WTC11 (cell line): Measurements from ENCODE around the gene DCST2. TPM values are rescaled to one million over a fixed set of nuclear protein-coding genes. Genes with fewer than 3 reads are reported as not detected.

Experiments used
- ATAC-seq: fragments of 200-7000 bp; cut with Tn5 transposase; 2 replicates; pipeline ENCODE4 v1.10.0; 2021; ENCODE audit warnings: mild to moderate bottlenecking, moderate library complexity
- CTCF ChIA-PET: fragments of 300-600 bp; sonication (Branson Sonifier 250); formaldehyde crosslinking; loops from one replicate; lab custom pipeline; 2021; ENCODE audit warnings: antibody characterized with exemption; lab: Charles Lee
- POLR2A ChIA-PET: fragments of 350-600 bp; sonication (Branson Sonifier 250); formaldehyde crosslinking; loops from one replicate; lab custom pipeline; 2021; ENCODE audit warnings: antibody characterized with exemption; lab: Charles Lee
- DNase-seq: peaks from one replicate; pipeline ENCODE4 v3.0.0; 2021; ENCODE audit warnings: low spot score
- H3K27ac Mint-ChIP-seq: 2 replicates; pipeline ENCODE4 v1.8.0; 2021; ENCODE audit warnings: mixed read lengths
- H3K27me3 Mint-ChIP-seq: 2 replicates; pipeline ENCODE4 v1.8.0; 2021; ENCODE audit warnings: low read depth, mild to moderate bottlenecking, moderate library complexity, mixed read lengths
- H3K36me3 Mint-ChIP-seq: 2 replicates; pipeline ENCODE4 v1.8.0; 2021; ENCODE audit warnings: mixed read lengths
- H3K4me1 Mint-ChIP-seq: 2 replicates; pipeline ENCODE4 v1.8.0; 2022; ENCODE audit warnings: mixed read lengths
- H3K4me3 Mint-ChIP-seq: 2 replicates; pipeline ENCODE4 v1.8.0; 2021; ENCODE audit warnings: mild to moderate bottlenecking, moderate library complexity, mixed read lengths
- H3K9me3 Mint-ChIP-seq: 2 replicates; pipeline ENCODE4 v1.8.0; 2021; ENCODE audit warnings: mixed read lengths
- ATF1 ChIP-seq: sonication (generic); formaldehyde crosslinking; IDR thresholded peaks from 2 replicates; pipeline ENCODE4 v1.8.1; 2023; ENCODE audit warnings: mild to moderate bottlenecking, moderate library complexity, missing genetic modification reagents
- CREM ChIP-seq: sonication (generic); formaldehyde crosslinking; IDR thresholded peaks from 2 replicates; pipeline ENCODE4 v1.8.1; 2022; ENCODE audit warnings: mild to moderate bottlenecking, missing genetic modification reagents, moderate library complexity
- ETV6 ChIP-seq: sonication (generic); formaldehyde crosslinking; IDR thresholded peaks from 2 replicates; pipeline ENCODE4 v1.8.1; 2022; ENCODE audit warnings: mild to moderate bottlenecking, missing genetic modification reagents
- GABPB1 ChIP-seq: sonication (generic); formaldehyde crosslinking; IDR thresholded peaks from 2 replicates; pipeline ENCODE4 v1.8.1; 2023; ENCODE audit warnings: mild to moderate bottlenecking, missing genetic modification reagents
- IRF2 ChIP-seq: sonication (generic); formaldehyde crosslinking; IDR thresholded peaks from 2 replicates; pipeline ENCODE4 v1.8.0; 2022; ENCODE audit warnings: low read depth, missing genetic modification reagents, borderline replicate concordance
- JAZF1 ChIP-seq: fragments of 250-450 bp; sonication (Bioruptor Pico); IDR thresholded peaks from 2 replicates; pipeline ENCODE4 v1.9.0; 2021; ENCODE audit warnings: moderate library complexity, mild to moderate bottlenecking, inconsistent platforms
- MXD4 ChIP-seq: fragments of 250-450 bp; sonication (Bioruptor Pico); IDR thresholded peaks from 2 replicates; pipeline ENCODE4 v1.8.0; 2021; ENCODE audit warnings: mild to moderate bottlenecking, moderate library complexity, borderline replicate concordance
- MYBL2 ChIP-seq: sonication (generic); formaldehyde crosslinking; IDR thresholded peaks from 2 replicates; pipeline ENCODE4 v1.8.1; 2023; ENCODE audit warnings: mild to moderate bottlenecking, moderate library complexity, missing genetic modification reagents
- SMAD3 ChIP-seq: sonication (generic); formaldehyde crosslinking; IDR thresholded peaks from 2 replicates; pipeline ENCODE4 v1.8.0; 2022; ENCODE audit warnings: missing genetic modification reagents, mild to moderate bottlenecking, borderline replicate concordance
- SMAD4 ChIP-seq: sonication (generic); formaldehyde crosslinking; IDR thresholded peaks from 2 replicates; pipeline ENCODE4 v1.8.0; 2022; ENCODE audit warnings: mild to moderate bottlenecking, missing genetic modification reagents
- TCF7 ChIP-seq: sonication (generic); formaldehyde crosslinking; IDR thresholded peaks from 2 replicates; pipeline ENCODE4 v1.8.0; 2022; ENCODE audit warnings: mild to moderate bottlenecking, low read depth, missing genetic modification reagents, moderate library complexity
- TEAD4 ChIP-seq: sonication (generic); formaldehyde crosslinking; IDR thresholded peaks from 2 replicates; pipeline ENCODE4 v1.8.0; 2022; ENCODE audit warnings: mild to moderate bottlenecking, missing genetic modification reagents
- TP53 ChIP-seq: sonication (generic); formaldehyde crosslinking; IDR thresholded peaks from 2 replicates; pipeline ENCODE4 v1.8.1; 2023; ENCODE audit warnings: mild to moderate bottlenecking, missing genetic modification reagents
- ZNF121 ChIP-seq: sonication (generic); formaldehyde crosslinking; IDR thresholded peaks from 2 replicates; pipeline ENCODE4 v1.8.0; 2023; ENCODE audit warnings: missing genetic modification reagents
- ZNF423 ChIP-seq: fragments of 250-450 bp; sonication (Bioruptor Pico); IDR thresholded peaks from 2 replicates; pipeline ENCODE4 v2.1.2; 2022; ENCODE audit warnings: mild to moderate bottlenecking, moderate library complexity
- total RNA-seq: library from RNA; stranded (reverse); gene quantifications from 3 replicates; pipeline ENCODE4 v1.2.3, GENCODE V29; 2021
- TF ChIP-seq, protein P1 (sequence below): sonication (generic); formaldehyde crosslinking; IDR thresholded peaks from 2 replicates; pipeline ENCODE4 v1.8.0; 2023; ENCODE audit warnings: mild to moderate bottlenecking, missing genetic modification reagents
- TF ChIP-seq, protein P2 (sequence below): sonication (generic); formaldehyde crosslinking; IDR thresholded peaks from 2 replicates; pipeline ENCODE4 v1.8.0; 2023; ENCODE audit warnings: missing genetic modification reagents, mild to moderate bottlenecking, borderline replicate concordance
- TF ChIP-seq, protein P3 (sequence below): fragments of 250-450 bp; sonication (Bioruptor Pico); IDR thresholded peaks from 2 replicates; pipeline ENCODE4 v1.9.0; 2021; ENCODE audit warnings: mild to moderate bottlenecking, borderline replicate concordance
- TF ChIP-seq, protein P4 (sequence below): fragments of 250-450 bp; sonication (Bioruptor Pico); IDR thresholded peaks from 2 replicates; pipeline ENCODE4 v1.8.0; 2021; ENCODE audit warnings: mild to moderate bottlenecking

Gene DCST2
- total RNA-seq, 1 experiment from 2014 or later, result 0.83 TPM

DNA sequence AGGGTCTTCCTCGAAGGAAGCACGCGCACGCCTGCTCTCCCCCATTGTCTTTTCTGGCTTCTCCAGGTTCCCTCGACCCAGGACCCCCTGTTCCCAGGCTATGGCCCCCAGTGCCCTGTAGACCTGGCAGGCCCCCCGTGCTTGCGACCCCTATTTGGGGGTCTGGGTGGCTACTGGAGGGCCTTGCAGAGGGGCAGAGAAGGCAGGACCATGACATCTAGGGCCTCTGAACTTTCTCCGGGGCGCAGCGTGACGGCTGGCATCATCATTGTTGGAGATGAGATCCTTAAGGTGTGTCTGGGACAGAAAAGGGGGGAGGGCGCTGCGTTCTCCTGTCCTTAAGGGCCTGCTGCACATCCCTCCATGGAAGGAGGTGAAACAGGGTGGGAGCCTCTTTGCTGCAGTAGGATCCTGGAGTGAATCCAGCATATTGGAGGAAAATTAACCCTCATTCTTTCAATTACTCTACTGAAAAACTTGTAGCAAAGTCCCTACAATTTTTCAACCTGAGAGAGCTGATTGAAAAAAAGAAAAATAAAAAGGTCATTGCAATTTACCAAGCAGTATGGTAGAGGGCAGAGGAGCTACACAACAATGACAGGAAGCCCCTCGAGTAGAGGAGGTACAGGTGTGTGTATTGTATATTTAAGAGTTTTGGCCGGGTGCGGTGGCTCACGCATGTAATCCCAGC lies 49.7 kb downstream of the DCST2 start:
- Mint-ChIP-seq H3K27me3 (no peaks in the 10 kb centered on the region), H3K4me1 (peaks cover 10% of the 10 kb centered on the region), H3K36me3 (peaks cover 38% of the 10 kb centered on the region), H3K4me3 (no peak overlapping the region), H3K27ac (peak overlapping the region; percentile 70; the same call in 1 of the 2 replicates), H3K9me3 (no peaks in the 10 kb centered on the region)
- ATAC-seq, result no peak
- DNase-seq, result no peak
- POLR2A ChIA-PET, result interaction anchor here (0.7 to 3.7 kb wide), 12 partner anchors 9 to 779 kb away, joined by 3 to 123 read pairs (median 8); partner anchors contain the start of genes LENEP, PBXIP1, PMVK and PYGO2
- TF ChIP-seq ATF1 (CRISPR knock-in tag), result no peak
- no peak for TF ChIP-seq TEAD4 (CRISPR knock-in tag)
- no peak for TF ChIP-seq TP53 (CRISPR knock-in tag)
- TF ChIP-seq TCF7 (CRISPR knock-in tag), result no peak
- no peak for TF ChIP-seq CREM (CRISPR knock-in tag)
- TF ChIP-seq, protein P1, sequence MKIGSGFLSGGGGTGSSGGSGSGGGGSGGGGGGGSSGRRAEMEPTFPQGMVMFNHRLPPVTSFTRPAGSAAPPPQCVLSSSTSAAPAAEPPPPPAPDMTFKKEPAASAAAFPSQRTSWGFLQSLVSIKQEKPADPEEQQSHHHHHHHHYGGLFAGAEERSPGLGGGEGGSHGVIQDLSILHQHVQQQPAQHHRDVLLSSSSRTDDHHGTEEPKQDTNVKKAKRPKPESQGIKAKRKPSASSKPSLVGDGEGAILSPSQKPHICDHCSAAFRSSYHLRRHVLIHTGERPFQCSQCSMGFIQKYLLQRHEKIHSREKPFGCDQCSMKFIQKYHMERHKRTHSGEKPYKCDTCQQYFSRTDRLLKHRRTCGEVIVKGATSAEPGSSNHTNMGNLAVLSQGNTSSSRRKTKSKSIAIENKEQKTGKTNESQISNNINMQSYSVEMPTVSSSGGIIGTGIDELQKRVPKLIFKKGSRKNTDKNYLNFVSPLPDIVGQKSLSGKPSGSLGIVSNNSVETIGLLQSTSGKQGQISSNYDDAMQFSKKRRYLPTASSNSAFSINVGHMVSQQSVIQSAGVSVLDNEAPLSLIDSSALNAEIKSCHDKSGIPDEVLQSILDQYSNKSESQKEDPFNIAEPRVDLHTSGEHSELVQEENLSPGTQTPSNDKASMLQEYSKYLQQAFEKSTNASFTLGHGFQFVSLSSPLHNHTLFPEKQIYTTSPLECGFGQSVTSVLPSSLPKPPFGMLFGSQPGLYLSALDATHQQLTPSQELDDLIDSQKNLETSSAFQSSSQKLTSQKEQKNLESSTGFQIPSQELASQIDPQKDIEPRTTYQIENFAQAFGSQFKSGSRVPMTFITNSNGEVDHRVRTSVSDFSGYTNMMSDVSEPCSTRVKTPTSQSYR (CRISPR knock-in tag), result no peak
- TF ChIP-seq ZNF423 (CRISPR knock-in tag), result no peak
- TF ChIP-seq IRF2 (CRISPR knock-in tag), result no peak
- TF ChIP-seq ETV6 (CRISPR knock-in tag), result no peak
- TF ChIP-seq, protein P2, sequence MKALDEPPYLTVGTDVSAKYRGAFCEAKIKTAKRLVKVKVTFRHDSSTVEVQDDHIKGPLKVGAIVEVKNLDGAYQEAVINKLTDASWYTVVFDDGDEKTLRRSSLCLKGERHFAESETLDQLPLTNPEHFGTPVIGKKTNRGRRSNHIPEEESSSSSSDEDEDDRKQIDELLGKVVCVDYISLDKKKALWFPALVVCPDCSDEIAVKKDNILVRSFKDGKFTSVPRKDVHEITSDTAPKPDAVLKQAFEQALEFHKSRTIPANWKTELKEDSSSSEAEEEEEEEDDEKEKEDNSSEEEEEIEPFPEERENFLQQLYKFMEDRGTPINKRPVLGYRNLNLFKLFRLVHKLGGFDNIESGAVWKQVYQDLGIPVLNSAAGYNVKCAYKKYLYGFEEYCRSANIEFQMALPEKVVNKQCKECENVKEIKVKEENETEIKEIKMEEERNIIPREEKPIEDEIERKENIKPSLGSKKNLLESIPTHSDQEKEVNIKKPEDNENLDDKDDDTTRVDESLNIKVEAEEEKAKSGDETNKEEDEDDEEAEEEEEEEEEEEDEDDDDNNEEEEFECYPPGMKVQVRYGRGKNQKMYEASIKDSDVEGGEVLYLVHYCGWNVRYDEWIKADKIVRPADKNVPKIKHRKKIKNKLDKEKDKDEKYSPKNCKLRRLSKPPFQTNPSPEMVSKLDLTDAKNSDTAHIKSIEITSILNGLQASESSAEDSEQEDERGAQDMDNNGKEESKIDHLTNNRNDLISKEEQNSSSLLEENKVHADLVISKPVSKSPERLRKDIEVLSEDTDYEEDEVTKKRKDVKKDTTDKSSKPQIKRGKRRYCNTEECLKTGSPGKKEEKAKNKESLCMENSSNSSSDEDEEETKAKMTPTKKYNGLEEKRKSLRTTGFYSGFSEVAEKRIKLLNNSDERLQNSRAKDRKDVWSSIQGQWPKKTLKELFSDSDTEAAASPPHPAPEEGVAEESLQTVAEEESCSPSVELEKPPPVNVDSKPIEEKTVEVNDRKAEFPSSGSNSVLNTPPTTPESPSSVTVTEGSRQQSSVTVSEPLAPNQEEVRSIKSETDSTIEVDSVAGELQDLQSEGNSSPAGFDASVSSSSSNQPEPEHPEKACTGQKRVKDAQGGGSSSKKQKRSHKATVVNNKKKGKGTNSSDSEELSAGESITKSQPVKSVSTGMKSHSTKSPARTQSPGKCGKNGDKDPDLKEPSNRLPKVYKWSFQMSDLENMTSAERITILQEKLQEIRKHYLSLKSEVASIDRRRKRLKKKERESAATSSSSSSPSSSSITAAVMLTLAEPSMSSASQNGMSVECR (CRISPR knock-in tag), result no peak
- TF ChIP-seq JAZF1 (CRISPR knock-in tag), result no peak
- TF ChIP-seq SMAD3 (CRISPR knock-in tag), result no peak
- TF ChIP-seq SMAD4 (CRISPR knock-in tag), result no peak
- TF ChIP-seq ZNF121, result no peak
- CTCF ChIA-PET, result interaction anchor here (0.7 to 5.8 kb wide), 21 partner anchors 10 to 261 kb away, joined by 3 to 50 read pairs (median 5); partner anchors contain the start of genes ADAM15, CKS1B, LENEP and PBXIP1

DNA sequence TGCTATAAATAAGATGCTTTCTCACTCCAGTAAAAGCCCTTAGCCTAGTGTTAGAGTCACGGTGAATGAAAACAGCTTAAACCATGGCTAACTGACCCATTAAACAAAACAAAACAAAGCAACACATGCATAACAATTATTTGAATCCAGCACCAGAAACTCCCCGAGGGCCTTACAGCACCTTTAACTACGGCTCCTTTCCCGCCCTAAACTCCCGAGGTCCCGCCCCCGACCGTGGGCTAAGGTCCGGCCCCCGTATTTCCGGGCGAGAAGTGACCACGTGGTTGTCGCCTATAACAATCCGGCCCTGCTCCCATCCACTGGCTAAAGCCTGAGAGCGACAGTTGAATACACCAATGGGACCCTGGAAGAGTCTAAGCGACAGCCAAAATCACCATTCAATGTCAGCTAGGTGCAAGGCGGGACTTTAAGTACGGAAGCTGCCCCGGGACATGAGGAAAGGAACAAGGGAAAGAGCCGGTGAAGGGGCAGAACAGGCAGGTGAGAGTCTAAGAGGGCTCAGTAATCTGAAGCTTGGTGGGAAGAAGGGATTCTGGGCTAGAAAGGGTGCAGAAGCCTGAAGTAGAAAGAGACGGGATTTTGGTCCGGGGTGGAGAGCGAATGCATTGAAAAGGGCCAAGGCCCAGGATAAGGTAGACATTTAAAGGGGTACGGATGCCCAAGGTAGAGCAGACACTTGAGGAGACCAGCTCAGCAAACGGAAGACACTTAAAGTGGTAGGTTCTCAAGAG lies 50.5 kb downstream of the DCST2 start, which contains the start of gene FLAD1:
Gene FLAD1 (plus strand): TSS at position 448 of the 752 bp plus-strand sequence. CDS start 351 bp downstream, outside the sequence.
- ChIA-PET POLR2A (interaction anchor here (1.0 to 3.7 kb wide), 10 partner anchors 10 to 47 kb away, joined by 3 to 123 read pairs (median 8); partner anchors contain the start of genes LENEP, PBXIP1, PMVK and PYGO2), CTCF (interaction anchor here (0.5 to 5.8 kb wide), 19 partner anchors 10 to 184 kb away, joined by 3 to 50 read pairs (median 5); partner anchors contain the start of genes ADAM15, CKS1B, LENEP and PBXIP1)
- Mint-ChIP-seq H3K9me3 (no peaks in the 10 kb centered on the region), H3K4me3 (no peak within 1 kb of the TSS), H3K27me3 (no peaks in the 10 kb centered on the region), H3K4me1 (peaks cover 10% of the 10 kb centered on the region), H3K27ac (peak within 1 kb of the TSS; percentile 70; the same call in 1 of the 2 replicates), H3K36me3 (peaks cover 39% of the 10 kb centered on the region)
- ATAC-seq, result peak; percentile 99
- peak; percentile 98 for DNase-seq
- TF ChIP-seq MYBL2 (CRISPR knock-in tag) (no peak), JAZF1 (CRISPR knock-in tag) (no peak), MXD4 (no peak), GABPB1 (CRISPR knock-in tag) (no peak), ATF1 (CRISPR knock-in tag) (no peak)
- TF ChIP-seq, protein P3, sequence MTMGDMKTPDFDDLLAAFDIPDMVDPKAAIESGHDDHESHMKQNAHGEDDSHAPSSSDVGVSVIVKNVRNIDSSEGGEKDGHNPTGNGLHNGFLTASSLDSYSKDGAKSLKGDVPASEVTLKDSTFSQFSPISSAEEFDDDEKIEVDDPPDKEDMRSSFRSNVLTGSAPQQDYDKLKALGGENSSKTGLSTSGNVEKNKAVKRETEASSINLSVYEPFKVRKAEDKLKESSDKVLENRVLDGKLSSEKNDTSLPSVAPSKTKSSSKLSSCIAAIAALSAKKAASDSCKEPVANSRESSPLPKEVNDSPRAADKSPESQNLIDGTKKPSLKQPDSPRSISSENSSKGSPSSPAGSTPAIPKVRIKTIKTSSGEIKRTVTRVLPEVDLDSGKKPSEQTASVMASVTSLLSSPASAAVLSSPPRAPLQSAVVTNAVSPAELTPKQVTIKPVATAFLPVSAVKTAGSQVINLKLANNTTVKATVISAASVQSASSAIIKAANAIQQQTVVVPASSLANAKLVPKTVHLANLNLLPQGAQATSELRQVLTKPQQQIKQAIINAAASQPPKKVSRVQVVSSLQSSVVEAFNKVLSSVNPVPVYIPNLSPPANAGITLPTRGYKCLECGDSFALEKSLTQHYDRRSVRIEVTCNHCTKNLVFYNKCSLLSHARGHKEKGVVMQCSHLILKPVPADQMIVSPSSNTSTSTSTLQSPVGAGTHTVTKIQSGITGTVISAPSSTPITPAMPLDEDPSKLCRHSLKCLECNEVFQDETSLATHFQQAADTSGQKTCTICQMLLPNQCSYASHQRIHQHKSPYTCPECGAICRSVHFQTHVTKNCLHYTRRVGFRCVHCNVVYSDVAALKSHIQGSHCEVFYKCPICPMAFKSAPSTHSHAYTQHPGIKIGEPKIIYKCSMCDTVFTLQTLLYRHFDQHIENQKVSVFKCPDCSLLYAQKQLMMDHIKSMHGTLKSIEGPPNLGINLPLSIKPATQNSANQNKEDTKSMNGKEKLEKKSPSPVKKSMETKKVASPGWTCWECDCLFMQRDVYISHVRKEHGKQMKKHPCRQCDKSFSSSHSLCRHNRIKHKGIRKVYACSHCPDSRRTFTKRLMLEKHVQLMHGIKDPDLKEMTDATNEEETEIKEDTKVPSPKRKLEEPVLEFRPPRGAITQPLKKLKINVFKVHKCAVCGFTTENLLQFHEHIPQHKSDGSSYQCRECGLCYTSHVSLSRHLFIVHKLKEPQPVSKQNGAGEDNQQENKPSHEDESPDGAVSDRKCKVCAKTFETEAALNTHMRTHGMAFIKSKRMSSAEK (CRISPR knock-in tag), result no peak
- TF ChIP-seq, protein P4, sequence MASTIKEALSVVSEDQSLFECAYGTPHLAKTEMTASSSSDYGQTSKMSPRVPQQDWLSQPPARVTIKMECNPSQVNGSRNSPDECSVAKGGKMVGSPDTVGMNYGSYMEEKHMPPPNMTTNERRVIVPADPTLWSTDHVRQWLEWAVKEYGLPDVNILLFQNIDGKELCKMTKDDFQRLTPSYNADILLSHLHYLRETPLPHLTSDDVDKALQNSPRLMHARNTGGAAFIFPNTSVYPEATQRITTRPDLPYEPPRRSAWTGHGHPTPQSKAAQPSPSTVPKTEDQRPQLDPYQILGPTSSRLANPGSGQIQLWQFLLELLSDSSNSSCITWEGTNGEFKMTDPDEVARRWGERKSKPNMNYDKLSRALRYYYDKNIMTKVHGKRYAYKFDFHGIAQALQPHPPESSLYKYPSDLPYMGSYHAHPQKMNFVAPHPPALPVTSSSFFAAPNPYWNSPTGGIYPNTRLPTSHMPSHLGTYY (CRISPR knock-in tag), result no peak
